Thyroid gland (tissue), 4 donors: Measurements from ENCODE around the gene AIG1. TPM values are rescaled to one million over a fixed set of nuclear protein-coding genes. Genes with fewer than 3 reads are reported as not detected.

Source experiments
- DNase-seq, 2 donors: peaks; one replicate each; pipeline ENCODE4 v3.0.0-alpha.2; 2019
- H3K27ac ChIP-seq, 3 donors: fragments of 200-600 bp; sonication (generic); 1 replicate in 2 of 3; 2 replicates in 1 of 3; pipeline ENCODE4 v1.5.1; 2016 to 2019; ENCODE audit warnings: mild to moderate bottlenecking in 1 of 3, moderate library complexity in 1 of 3
- H3K27me3 ChIP-seq: fragments of 200-600 bp; sonication (generic); one replicate; pipeline ENCODE4 v1.5.1; 2019
- H3K36me3 ChIP-seq, 2 donors: fragments of 200-600 bp; sonication (generic); one replicate each; pipeline ENCODE4 v1.5.1; 2016 to 2019
- H3K4me1 ChIP-seq, 2 donors: fragments of 200-600 bp; sonication (generic); one replicate each; pipeline ENCODE4 v1.5.1; 2017 to 2019
- H3K4me3 ChIP-seq, 3 donors: fragments of 200-600 bp; sonication (generic); replicated peaks in 1 of 3; 1 replicate in 2 of 3; 2 replicates in 1 of 3; pipeline ENCODE4 v1.5.1; 2016; ENCODE audit warnings: mild to moderate bottlenecking in 1 of 3
- H3K9me3 ChIP-seq: fragments of 200-600 bp; sonication (generic); one replicate; pipeline ENCODE4 v1.5.1; 2017
- POLR2A ChIP-seq, 2 donors: fragments of 450-650 bp; IDR thresholded peaks; one replicate each; pipeline ENCODE4 v1.6.1; 2017; ENCODE audit warnings: antibody characterized with exemption in 2 of 2, mild to moderate bottlenecking in 2 of 2, moderate library complexity in 1 of 2
- WGBS, 2 donors: methylation state at CpG; one replicate each; pipeline ENCODE4 v1.1.5; 2017; 5-methylcytosine and 5-hydroxymethylcytosine counted together
- intact Hi-C: fragments of 100-400 bp; cut with DNase I; formaldehyde crosslinking; loops from one replicate; pipeline ENCODE4 v1.15.1; 2023
- total RNA-seq, 4 donors: library from RNA; depleted of rRNA; stranded (reverse); fragments of >200 nt; gene quantifications; one replicate each; pipeline ENCODE4 v1.2.3, GENCODE V29; 2016
- TF ChIP-seq, protein P1 (sequence below), 6 experiments: fragments of 200-600 bp in 3 of 6; fragments of 450-650 bp in 3 of 6; sonication (generic) in 3 of 6; IDR thresholded peaks; one replicate each; pipeline ENCODE4 v1.5.1; 2016 to 2019; ENCODE audit warnings: antibody characterized with exemption in 6 of 6, mild to moderate bottlenecking in 2 of 6, inconsistent platforms in 1 of 6, moderate library complexity in 1 of 6

The AIG1 gene
- total RNA-seq, 4 donors from 2014 or later, result 57.8 to 101 (median 77.0) TPM

DNA sequence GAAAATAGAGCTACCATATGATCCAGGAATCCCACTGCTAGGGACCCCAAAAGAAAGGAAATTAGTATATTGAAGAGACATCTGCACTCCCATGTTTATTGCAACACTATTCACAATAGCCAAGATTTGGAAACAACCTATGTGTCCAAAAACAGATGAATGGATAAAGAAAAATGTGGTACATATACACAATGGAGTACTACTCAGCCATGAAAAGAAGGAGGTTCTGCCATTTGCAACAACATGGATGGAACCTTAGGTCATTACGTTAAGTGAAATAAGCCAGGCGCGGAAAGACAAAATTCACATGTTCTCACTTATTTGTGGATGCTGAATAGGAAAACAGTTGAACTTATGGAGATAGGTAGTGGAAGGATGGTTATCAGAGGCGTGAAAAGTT, 252.5 kb downstream of the AIG1 start:
- H3K27me3 ChIP-seq, result no peaks in the 10 kb centered on the region
- H3K36me3 ChIP-seq, result no peaks in the 10 kb centered on the region
- intact Hi-C loops, result no loop called here
- H3K9me3 ChIP-seq, result no peaks in the 10 kb centered on the region
- WGBS, 2 donors, result 97% methylated on average over 4 of the region's 4 CpGs
- no peaks in the 10 kb centered on the region for H3K4me1 ChIP-seq
- no peak for DNase-seq
- H3K27ac ChIP-seq, result no peak overlapping the region
- TF ChIP-seq, protein P1, sequence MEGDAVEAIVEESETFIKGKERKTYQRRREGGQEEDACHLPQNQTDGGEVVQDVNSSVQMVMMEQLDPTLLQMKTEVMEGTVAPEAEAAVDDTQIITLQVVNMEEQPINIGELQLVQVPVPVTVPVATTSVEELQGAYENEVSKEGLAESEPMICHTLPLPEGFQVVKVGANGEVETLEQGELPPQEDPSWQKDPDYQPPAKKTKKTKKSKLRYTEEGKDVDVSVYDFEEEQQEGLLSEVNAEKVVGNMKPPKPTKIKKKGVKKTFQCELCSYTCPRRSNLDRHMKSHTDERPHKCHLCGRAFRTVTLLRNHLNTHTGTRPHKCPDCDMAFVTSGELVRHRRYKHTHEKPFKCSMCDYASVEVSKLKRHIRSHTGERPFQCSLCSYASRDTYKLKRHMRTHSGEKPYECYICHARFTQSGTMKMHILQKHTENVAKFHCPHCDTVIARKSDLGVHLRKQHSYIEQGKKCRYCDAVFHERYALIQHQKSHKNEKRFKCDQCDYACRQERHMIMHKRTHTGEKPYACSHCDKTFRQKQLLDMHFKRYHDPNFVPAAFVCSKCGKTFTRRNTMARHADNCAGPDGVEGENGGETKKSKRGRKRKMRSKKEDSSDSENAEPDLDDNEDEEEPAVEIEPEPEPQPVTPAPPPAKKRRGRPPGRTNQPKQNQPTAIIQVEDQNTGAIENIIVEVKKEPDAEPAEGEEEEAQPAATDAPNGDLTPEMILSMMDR (IDR thresholded peaks at IDR 0.05), result no peak
- no peak for TF ChIP-seq POLR2A (IDR thresholded peaks at IDR 0.05)
- H3K4me3 ChIP-seq, result no peak overlapping the region

DNA sequence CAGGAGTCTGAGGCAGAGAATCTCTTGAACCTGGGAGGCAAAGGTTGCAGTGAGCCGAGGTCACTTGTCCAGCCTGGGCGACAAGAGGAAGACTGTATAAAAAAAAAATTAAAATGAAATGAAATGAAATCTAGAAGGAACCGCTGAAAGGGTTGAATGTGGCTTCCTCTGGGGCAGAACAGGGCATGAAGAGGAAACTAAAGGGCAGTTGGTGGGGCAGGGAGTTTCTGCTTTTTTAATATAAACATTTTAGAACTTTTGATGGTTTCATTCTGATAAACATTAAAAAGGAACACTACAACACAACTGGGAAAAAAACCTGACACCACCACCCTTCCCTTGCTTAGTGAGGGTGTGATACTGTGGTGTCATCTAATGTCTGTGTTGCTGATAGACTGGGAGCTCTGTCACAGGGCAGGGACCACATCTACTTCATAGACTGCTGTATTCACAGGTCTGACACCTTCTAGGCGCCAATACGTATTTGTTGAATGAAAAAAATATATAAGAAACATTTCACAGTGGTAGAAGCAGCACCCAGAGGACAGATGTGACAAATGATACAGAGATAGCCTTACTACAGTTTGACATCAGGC, 260.9 kb downstream of the AIG1 start:
- no peaks in the 10 kb centered on the region for H3K27me3 ChIP-seq
- 90 to 91% methylated on average over 5 of the region's 5 CpGs for WGBS, 2 donors
- H3K36me3 ChIP-seq, result no peaks in the 10 kb centered on the region
- DNase-seq, result no peak
- TF ChIP-seq, protein P1 (IDR thresholded peaks at IDR 0.05), result no peak
- no peak for TF ChIP-seq POLR2A (IDR thresholded peaks at IDR 0.05)
- H3K27ac ChIP-seq, result no peak overlapping the region
- H3K4me1 ChIP-seq, result no peaks in the 10 kb centered on the region
- no peak overlapping the region for H3K4me3 ChIP-seq
- no peaks in the 10 kb centered on the region for H3K9me3 ChIP-seq
- intact Hi-C loops, result no loop called here

DNA sequence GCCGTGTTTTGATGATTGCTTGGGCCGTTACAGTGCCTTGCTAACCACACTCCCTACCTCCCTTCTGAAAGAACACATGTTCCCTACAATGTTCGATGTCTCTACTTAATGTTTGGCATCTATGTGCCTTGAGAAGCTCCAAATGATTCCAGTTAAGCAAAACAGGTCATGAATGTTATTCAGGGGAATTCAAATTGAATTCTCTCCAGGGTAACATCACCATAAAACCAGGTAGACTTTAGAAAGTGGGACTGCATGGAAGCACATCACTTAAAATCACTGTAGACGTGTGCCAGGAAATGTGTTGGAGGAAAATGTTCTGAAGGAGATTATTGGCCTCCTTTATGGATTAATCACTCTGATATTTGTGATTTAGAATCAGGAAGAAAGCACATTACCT, 261.7 kb downstream of the AIG1 start:
- Histone ChIP-seq H3K4me1 (no peaks in the 10 kb centered on the region), H3K36me3 (no peaks in the 10 kb centered on the region), H3K9me3 (no peaks in the 10 kb centered on the region), H3K4me3 (no peak overlapping the region), H3K27me3 (no peaks in the 10 kb centered on the region), H3K27ac (no peak overlapping the region)
- WGBS, 2 donors, result 67 to 78% methylated on average over 4 of the region's 4 CpGs
- DNase-seq, result no peak
- intact Hi-C loops, result no loop called here
- TF ChIP-seq POLR2A (IDR thresholded peaks at IDR 0.05), result no peak
- TF ChIP-seq, protein P1 (IDR thresholded peaks at IDR 0.05), result no peak

DNA sequence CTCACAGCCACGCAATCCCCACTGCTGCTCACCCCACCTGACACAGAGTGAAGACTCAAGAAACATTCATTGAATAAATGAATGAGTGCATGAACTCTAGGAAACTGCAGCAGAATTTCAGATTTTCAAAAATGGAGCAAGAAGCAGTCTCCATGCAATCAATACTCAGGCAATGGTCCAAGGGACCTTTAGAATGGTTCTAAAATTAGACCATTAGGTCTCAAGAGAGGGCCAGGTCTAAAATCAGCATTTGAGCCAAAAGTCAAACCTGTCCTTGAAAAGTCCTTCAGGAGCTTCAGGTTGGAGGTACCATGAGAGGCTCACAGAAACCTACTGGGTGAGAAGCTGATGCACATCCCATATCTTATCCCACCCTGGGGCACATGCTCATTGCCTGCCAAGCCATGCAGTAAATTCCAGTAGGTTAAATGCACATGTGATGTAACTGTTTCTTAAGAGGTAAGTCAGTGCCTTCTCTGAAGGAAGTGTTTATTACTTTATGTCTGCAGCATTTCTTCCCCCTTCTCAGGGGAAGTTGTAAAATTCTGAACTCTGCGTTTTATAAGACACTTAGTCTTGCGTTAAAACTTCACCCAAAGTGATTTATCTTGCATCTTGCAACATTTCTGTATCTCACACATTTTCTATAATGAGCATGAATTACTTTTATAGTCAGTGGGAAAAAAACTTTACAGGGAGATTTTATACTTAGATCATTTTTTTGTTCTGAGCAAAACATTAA, 263.2 kb downstream of the AIG1 start:
- Histone ChIP-seq H3K4me3 (no peak overlapping the region), H3K9me3 (no peaks in the 10 kb centered on the region), H3K36me3 (no peaks in the 10 kb centered on the region), H3K27me3 (no peaks in the 10 kb centered on the region), H3K27ac (no peak overlapping the region), H3K4me1 (no peaks in the 10 kb centered on the region)
- DNase-seq, result no peak
- intact Hi-C loops, result no loop called here
- no peak for TF ChIP-seq POLR2A (IDR thresholded peaks at IDR 0.05)
- TF ChIP-seq, protein P1 (IDR thresholded peaks at IDR 0.05), result no peak
- 91 to 92% methylated on average over 3 of the region's 3 CpGs for WGBS, 2 donors

DNA sequence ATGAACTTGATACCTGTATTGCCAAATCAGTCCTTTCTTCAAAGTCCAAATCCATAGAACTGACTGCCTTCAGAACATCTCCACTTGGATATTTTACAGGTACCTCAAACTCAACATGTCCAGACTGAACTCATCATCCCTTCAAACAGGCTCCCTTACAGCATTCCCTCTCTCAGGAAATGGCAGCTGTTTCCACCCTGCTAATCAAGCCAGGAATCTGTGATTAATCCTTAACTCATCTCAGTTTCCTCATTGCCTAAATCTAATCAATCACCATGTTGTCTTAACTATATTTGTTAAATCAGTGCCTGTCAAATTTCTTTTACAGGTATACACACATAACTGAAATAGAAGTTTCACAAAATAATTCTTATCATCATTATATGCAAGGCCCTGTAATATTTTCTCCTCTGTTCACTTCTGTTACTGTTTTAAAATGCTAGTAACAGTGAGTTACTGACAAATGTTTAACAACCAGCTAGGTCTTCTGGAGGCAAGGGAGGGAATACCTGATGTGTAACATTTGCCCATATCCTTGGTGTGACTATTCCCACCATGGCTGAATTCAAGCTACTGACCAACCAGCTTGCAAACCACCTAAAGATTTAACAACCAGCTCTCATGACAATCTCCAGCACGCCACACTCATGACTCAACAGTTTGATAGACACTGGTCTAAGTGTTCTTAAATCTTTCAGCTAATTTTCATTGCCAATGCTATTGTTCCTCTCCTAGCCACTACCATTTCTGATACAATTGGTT, 264.9 kb downstream of the AIG1 start:
- 91 to 93% methylated on average over 1 of the region's 1 CpG for WGBS, 2 donors
- no peaks in the 10 kb centered on the region for H3K4me1 ChIP-seq
- TF ChIP-seq, protein P1 (IDR thresholded peaks at IDR 0.05), result no peak
- TF ChIP-seq POLR2A (IDR thresholded peaks at IDR 0.05), result no peak

More for the DNA sequence above, 264.9 kb downstream of the AIG1 start:
- no peak overlapping the region for H3K4me3 ChIP-seq
- H3K27me3 ChIP-seq, result no peaks in the 10 kb centered on the region
- DNase-seq, result no peak
- no peaks in the 10 kb centered on the region for H3K9me3 ChIP-seq
- intact Hi-C loops, result no loop called here
- no peaks in the 10 kb centered on the region for H3K36me3 ChIP-seq
- no peak overlapping the region for H3K27ac ChIP-seq
